K562 (cell line): Measurements from ENCODE around the gene ZNF280C. TPM values are rescaled to one million over a fixed set of nuclear protein-coding genes. Genes with fewer than 3 reads are reported as not detected.

Experiments
- PCBP2 ChIP-seq: fragments of 200-400 bp; formaldehyde crosslinking; IDR thresholded peaks from 2 replicates; pipeline ENCODE4 v1.6.1; 2018; ENCODE audit warnings: low read length, low read depth, mild to moderate bottlenecking, moderate library complexity; ENCODE audit not compliant: poor library complexity, severe bottlenecking
- PHB ChIP-seq: fragments of 250-450 bp; sonication (Bioruptor Pico); IDR thresholded peaks from 2 replicates; pipeline ENCODE4 v1.5.0; 2021
- THAP12 ChIP-seq: fragments of 250-450 bp; sonication (Bioruptor Pico); IDR thresholded peaks from 2 replicates; pipeline ENCODE4 v1.9.0; 2021; ENCODE audit warnings: mild to moderate bottlenecking, inconsistent platforms
- UBTF ChIP-seq, 2 experiments: IDR thresholded peaks; 2 replicates each; pipeline ENCODE4 v1.6.1; 2012; ENCODE audit warnings: improper control_type of control experiment in 2 of 2, low read depth in 2 of 2, low read length in 2 of 2, borderline replicate concordance in 1 of 2
- ZBTB9 ChIP-seq: fragments of 450-650 bp; formaldehyde crosslinking; IDR thresholded peaks from 2 replicates; pipeline ENCODE4 v1.4.0; 2020; ENCODE audit warnings: mild to moderate bottlenecking, moderate library complexity
- ZNF592 ChIP-seq: fragments of 450-650 bp; IDR thresholded peaks from 2 replicates; pipeline ENCODE4 v1.6.1; 2017; ENCODE audit warnings: antibody characterized with exemption, mild to moderate bottlenecking
- polyA plus RNA-seq, 8 experiments: library from polyadenylated mRNA; depleted of rRNA in 4 of 8; stranded (reverse) in 5 of 8; unstranded in 3 of 8; fragments of >200 nt; fragmentation: Nextera tagmentation in 2 of 8; fragmentation: Illumina TruSeq in 1 of 8; extraction: Ambion mirVana in 2 of 8; extraction: Trizol in 1 of 8; gene quantifications; 2 replicates each; pipeline versions ENCODE4 v1.2.1 to v1.2.3, GENCODE V29; 2011 to 2014; ENCODE audit warnings: inconsistent platforms in 1 of 8, missing spikeins in 1 of 8
- total RNA-seq, 7 experiments: library from RNA; depleted of rRNA in 6 of 7; stranded (reverse); fragments of >200 nt in 6 of 7; fragmentation: Illumina TruSeq in 2 of 7; extraction: Trizol in 2 of 7; gene quantifications; 2 replicates each; pipeline versions ENCODE4 v1.2.1 to v1.2.3, GENCODE V29; 2011 to 2021; ENCODE audit warnings: low replicate concordance in 1 of 7
- TF ChIP-seq, protein P1 (sequence below): sonication (generic); formaldehyde crosslinking; IDR thresholded peaks from 2 replicates; pipeline ENCODE4 v1.8.1; 2023; ENCODE audit warnings: missing genetic modification reagents, mild to moderate bottlenecking, borderline replicate concordance
- TF ChIP-seq, protein P2 (sequence below): sonication (generic); formaldehyde crosslinking; IDR thresholded peaks from 2 replicates; pipeline ENCODE4 v1.4.0; 2020; ENCODE audit warnings: mild to moderate bottlenecking, missing genetic modification reagents

The ZNF280C gene
- total and polyA plus RNA-seq, 9 of the 15 experiments (the other 6 are each of a cell fraction or from before 2014, with no cell fraction given) = 1.6 to 8.3 (median 4.4) TPM

DNA sequence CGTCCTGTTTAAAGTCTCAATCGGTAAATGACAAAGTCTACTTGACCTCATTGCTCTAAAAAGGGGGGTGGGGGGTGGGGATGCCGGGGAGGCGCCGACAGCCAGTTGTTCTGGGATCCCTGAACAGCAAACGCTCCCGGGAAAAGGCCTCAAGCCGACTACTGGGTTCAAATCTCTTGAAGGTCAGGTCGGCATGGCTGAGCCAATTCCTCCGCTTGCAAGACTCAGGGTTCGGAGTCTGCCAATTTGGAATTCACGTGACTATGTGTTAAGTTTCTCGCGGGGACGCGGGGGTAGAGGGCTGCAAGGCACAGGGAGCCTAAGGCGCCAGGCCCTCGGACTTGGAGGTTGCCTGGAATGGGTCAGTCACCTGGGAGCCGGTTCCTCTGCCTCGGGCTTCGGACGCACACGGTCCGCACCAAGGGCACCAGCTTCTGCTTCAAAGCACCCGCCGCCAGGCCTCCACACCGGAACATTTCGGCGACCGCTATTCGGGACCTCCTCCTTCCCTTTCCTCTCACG lies 103.5 kb downstream of the ZNF280C start (continued):
- TF ChIP-seq ZBTB9 (CRISPR knock-in tag) (0 out of 2 replicates have a peak, but pooled peaks have one; percentile 32), THAP12 (no peak), ZNF592 (peak; percentile 43; the same call in 1 of the 2 replicates), PCBP2 (no peak), PHB (no peak), UBTF (IDR thresholded peaks at IDR 0.05; ENCODE audit: borderline replicate concordance in 1 of 2, low read depth in 2 of 2, low read length in 2 of 2) (no peak)
- TF ChIP-seq, protein P1, sequence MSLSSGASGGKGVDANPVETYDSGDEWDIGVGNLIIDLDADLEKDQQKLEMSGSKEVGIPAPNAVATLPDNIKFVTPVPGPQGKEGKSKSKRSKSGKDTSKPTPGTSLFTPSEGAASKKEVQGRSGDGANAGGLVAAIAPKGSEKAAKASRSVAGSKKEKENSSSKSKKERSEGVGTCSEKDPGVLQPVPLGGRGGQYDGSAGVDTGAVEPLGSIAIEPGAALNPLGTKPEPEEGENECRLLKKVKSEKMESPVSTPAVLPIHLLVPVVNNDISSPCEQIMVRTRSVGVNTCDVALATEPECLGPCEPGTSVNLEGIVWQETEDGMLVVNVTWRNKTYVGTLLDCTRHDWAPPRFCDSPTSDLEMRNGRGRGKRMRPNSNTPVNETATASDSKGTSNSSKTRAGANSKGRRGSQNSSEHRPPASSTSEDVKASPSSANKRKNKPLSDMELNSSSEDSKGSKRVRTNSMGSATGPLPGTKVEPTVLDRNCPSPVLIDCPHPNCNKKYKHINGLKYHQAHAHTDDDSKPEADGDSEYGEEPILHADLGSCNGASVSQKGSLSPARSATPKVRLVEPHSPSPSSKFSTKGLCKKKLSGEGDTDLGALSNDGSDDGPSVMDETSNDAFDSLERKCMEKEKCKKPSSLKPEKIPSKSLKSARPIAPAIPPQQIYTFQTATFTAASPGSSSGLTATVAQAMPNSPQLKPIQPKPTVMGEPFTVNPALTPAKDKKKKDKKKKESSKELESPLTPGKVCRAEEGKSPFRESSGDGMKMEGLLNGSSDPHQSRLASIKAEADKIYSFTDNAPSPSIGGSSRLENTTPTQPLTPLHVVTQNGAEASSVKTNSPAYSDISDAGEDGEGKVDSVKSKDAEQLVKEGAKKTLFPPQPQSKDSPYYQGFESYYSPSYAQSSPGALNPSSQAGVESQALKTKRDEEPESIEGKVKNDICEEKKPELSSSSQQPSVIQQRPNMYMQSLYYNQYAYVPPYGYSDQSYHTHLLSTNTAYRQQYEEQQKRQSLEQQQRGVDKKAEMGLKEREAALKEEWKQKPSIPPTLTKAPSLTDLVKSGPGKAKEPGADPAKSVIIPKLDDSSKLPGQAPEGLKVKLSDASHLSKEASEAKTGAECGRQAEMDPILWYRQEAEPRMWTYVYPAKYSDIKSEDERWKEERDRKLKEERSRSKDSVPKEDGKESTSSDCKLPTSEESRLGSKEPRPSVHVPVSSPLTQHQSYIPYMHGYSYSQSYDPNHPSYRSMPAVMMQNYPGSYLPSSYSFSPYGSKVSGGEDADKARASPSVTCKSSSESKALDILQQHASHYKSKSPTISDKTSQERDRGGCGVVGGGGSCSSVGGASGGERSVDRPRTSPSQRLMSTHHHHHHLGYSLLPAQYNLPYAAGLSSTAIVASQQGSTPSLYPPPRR (CRISPR knock-in tag) = 0 out of 2 replicates have a peak, but pooled peaks have one; percentile 55
- TF ChIP-seq, protein P2, sequence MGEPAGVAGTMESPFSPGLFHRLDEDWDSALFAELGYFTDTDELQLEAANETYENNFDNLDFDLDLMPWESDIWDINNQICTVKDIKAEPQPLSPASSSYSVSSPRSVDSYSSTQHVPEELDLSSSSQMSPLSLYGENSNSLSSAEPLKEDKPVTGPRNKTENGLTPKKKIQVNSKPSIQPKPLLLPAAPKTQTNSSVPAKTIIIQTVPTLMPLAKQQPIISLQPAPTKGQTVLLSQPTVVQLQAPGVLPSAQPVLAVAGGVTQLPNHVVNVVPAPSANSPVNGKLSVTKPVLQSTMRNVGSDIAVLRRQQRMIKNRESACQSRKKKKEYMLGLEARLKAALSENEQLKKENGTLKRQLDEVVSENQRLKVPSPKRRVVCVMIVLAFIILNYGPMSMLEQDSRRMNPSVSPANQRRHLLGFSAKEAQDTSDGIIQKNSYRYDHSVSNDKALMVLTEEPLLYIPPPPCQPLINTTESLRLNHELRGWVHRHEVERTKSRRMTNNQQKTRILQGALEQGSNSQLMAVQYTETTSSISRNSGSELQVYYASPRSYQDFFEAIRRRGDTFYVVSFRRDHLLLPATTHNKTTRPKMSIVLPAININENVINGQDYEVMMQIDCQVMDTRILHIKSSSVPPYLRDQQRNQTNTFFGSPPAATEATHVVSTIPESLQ = no peak
